CD4-positive, alpha-beta T cell (primary cell): ENCODE measurements around the gene SLC5A12. TPM values are rescaled to one million over a fixed set of nuclear protein-coding genes. Genes with fewer than 3 reads are reported as not detected.

Experiments used
- ATAC-seq: fragments of 200-7000 bp; cut with Tn5 transposase; one replicate; pipeline ENCODE4 v1.10.0; 2022; ENCODE audit warnings: mild to moderate bottlenecking; ENCODE audit not compliant: poor library complexity
- CTCF ChIA-PET: fragments of 350-600 bp; sonication (Branson Sonifier 250); formaldehyde crosslinking; loops from one replicate; lab custom pipeline; 2021; ENCODE audit warnings: antibody characterized with exemption, inconsistent platforms; lab: Charles Lee
- POLR2A ChIA-PET: fragments of 350-600 bp; sonication (Branson Sonifier 250); formaldehyde crosslinking; loops from one replicate; lab custom pipeline; 2021; ENCODE audit warnings: antibody characterized with exemption, inconsistent platforms; lab: Charles Lee
- DNase-seq, 14 experiments: peaks; one replicate each; pipeline ENCODE4 v3.0.0-alpha.2; 2013 to 2020; ENCODE audit warnings: mixed read lengths in 2 of 14
- H3K27ac ChIP-seq, 2 donors: one replicate each; pipeline versions ENCODE4 v1.5.1 to v1.7.0; 2013; ENCODE audit warnings: low read length in 2 of 2, low read depth in 1 of 2, mild to moderate bottlenecking in 1 of 2
- H3K27me3 ChIP-seq, 2 experiments: 1 replicate in 1 of 2; 2 replicates in 1 of 2; pipeline versions ENCODE4 v1.6.1 to v1.7.0; 2013; ENCODE audit warnings: low read length in 2 of 2, control low read depth in 1 of 2, mild to moderate bottlenecking in 1 of 2, moderate library complexity in 1 of 2; ENCODE audit not compliant: insufficient read depth in 2 of 2, control insufficient read depth in 1 of 2
- H3K36me3 ChIP-seq: one replicate; pipeline ENCODE4 v1.6.1; 2013; ENCODE audit warnings: low read length, control low read depth; ENCODE audit not compliant: insufficient read depth
- H3K4me1 ChIP-seq: one replicate; pipeline ENCODE4 v1.6.1; 2013; ENCODE audit warnings: low read length, control low read depth; ENCODE audit not compliant: insufficient read depth
- H3K4me3 ChIP-seq: one replicate; pipeline ENCODE4 v1.5.1; 2013; ENCODE audit warnings: mild to moderate bottlenecking, low read length, moderate library complexity
- H3K9me3 ChIP-seq, 2 experiments: 1 replicate in 1 of 2; 2 replicates in 1 of 2; pipeline versions ENCODE4 v1.6.1 to v1.7.0; 2013; ENCODE audit warnings: low read length in 2 of 2, mild to moderate bottlenecking in 2 of 2, control low read depth in 1 of 2, moderate library complexity in 1 of 2; ENCODE audit not compliant: control insufficient read depth in 1 of 2, insufficient read depth in 1 of 2
- H3K27ac Mint-ChIP-seq: one replicate; pipeline ENCODE4 v1.8.0; 2020; ENCODE audit warnings: mixed read lengths
- H3K27me3 Mint-ChIP-seq: one replicate; pipeline ENCODE4 v1.8.0; 2021; ENCODE audit warnings: mixed read lengths
- H3K36me3 Mint-ChIP-seq: one replicate; pipeline ENCODE4 v1.8.0; 2021; ENCODE audit warnings: low read depth, mixed read lengths
- H3K4me1 Mint-ChIP-seq: one replicate; pipeline ENCODE4 v1.8.0; 2021; ENCODE audit warnings: low read depth, mixed read lengths
- H3K4me3 Mint-ChIP-seq: one replicate; pipeline ENCODE4 v1.8.0; 2020; ENCODE audit warnings: mild to moderate bottlenecking, mixed read lengths
- H3K9me3 Mint-ChIP-seq: one replicate; pipeline ENCODE4 v1.8.0; 2020; ENCODE audit warnings: mixed read lengths
- CTCF ChIP-seq: fragments of 200-600 bp; IDR thresholded peaks from one replicate; pipeline ENCODE4 v1.8.0; 2022; ENCODE audit warnings: antibody characterized with exemption, mild to moderate bottlenecking
- intact Hi-C, 2 experiments: fragments of 100-400 bp; cut with DNase I in 1 of 2; cut with micrococcal nuclease in 1 of 2; formaldehyde crosslinking; loops; one replicate each; pipeline versions ENCODE4 v1.15.1 to v1.9.0; 2023 to 2025; cut with DNase I, micrococcal nuclease
- total RNA-seq, 174 experiments: library from RNA in 2 of 174; stranded (reverse) in 2 of 174; gene quantifications; one replicate each; pipeline ENCODE4 v1.2.3 and lab custom pipeline; 2021 to 2026

The SLC5A12 gene
- total RNA-seq, 2 experiments from 2014 or later, result not detected

GRCh38 chr11:26719998-26720397 lies 1.9 kb downstream of the SLC5A12 start:
- no peaks in the 10 kb centered on the region for H3K36me3 Mint-ChIP-seq
- peaks cover 7% of the 10 kb centered on the region for H3K9me3 Mint-ChIP-seq
- Histone ChIP-seq H3K4me3 (no peak overlapping the region), H3K27ac (no peak overlapping the region), H3K9me3 (peaks cover 0 to 12% of the 10 kb centered on the region in 2 experiments), H3K36me3 (no peaks in the 10 kb centered on the region), H3K4me1 (no peaks in the 10 kb centered on the region), H3K27me3 (no peaks in the 10 kb centered on the region)
- no peak for TF ChIP-seq CTCF
- CTCF ChIA-PET, result no interaction called here
- no peak for ATAC-seq
- no peak for DNase-seq
- no peaks in the 10 kb centered on the region for H3K27me3 Mint-ChIP-seq
- intact Hi-C loops, result no loop called here
- H3K4me1 Mint-ChIP-seq, result no peaks in the 10 kb centered on the region
- POLR2A ChIA-PET, result no interaction called here
- H3K27ac Mint-ChIP-seq, result no peak overlapping the region
- no peak overlapping the region for H3K4me3 Mint-ChIP-seq

GRCh38 chr11:26719289-26719973 lies 2.4 kb downstream of the SLC5A12 start:
- no peak for TF ChIP-seq CTCF
- ATAC-seq (no peak), DNase-seq (no peak)
- ChIA-PET CTCF (no interaction called here), POLR2A (no interaction called here)
- no peak overlapping the region for H3K27ac ChIP-seq
- no peak overlapping the region for H3K27ac Mint-ChIP-seq
- no peaks in the 10 kb centered on the region for H3K36me3 ChIP-seq
- H3K36me3 Mint-ChIP-seq, result no peaks in the 10 kb centered on the region
- peaks cover 0 to 8% of the 10 kb centered on the region in 2 experiments for H3K9me3 ChIP-seq
- no peaks in the 10 kb centered on the region for H3K27me3 Mint-ChIP-seq
- H3K4me3 ChIP-seq, result no peak overlapping the region
- intact Hi-C loops, result no loop called here
- no peaks in the 10 kb centered on the region for H3K27me3 ChIP-seq
- no peaks in the 10 kb centered on the region for H3K4me1 Mint-ChIP-seq
- no peaks in the 10 kb centered on the region for H3K4me1 ChIP-seq
- no peak overlapping the region for H3K4me3 Mint-ChIP-seq
- H3K9me3 Mint-ChIP-seq, result peaks cover 7% of the 10 kb centered on the region

- no peaks in the 10 kb centered on the region for H3K27me3 ChIP-seq
- no peaks in the 10 kb centered on the region for H3K4me1 Mint-ChIP-seq
- CTCF ChIA-PET, result interaction anchor here (1.3 kb wide), 1 partner anchor 11 kb away, joined by 3 read pairs; no protein-coding TSS in a partner anchor
These were observed 4.1 kb downstream of the SLC5A12 start for GRCh38 chr11:26717771-26718170.

More at GRCh38 chr11:26717771-26718170, 4.1 kb downstream of the SLC5A12 start:
- no peaks in the 10 kb centered on the region for H3K27me3 Mint-ChIP-seq
- H3K36me3 ChIP-seq, result no peaks in the 10 kb centered on the region
- no peak for DNase-seq
- peaks cover 7% of the 10 kb centered on the region for H3K9me3 Mint-ChIP-seq
- H3K4me1 ChIP-seq, result no peaks in the 10 kb centered on the region
- H3K36me3 Mint-ChIP-seq, result no peaks in the 10 kb centered on the region
- H3K27ac Mint-ChIP-seq, result no peak overlapping the region
- POLR2A ChIA-PET, result no interaction called here
- ATAC-seq, result no peak
- TF ChIP-seq CTCF, result no peak
- no peak overlapping the region for H3K4me3 Mint-ChIP-seq
- intact Hi-C loops, result no loop called here
- no peak overlapping the region for H3K4me3 ChIP-seq
- H3K9me3 ChIP-seq, result peaks cover 0 to 8% of the 10 kb centered on the region in 2 experiments
- H3K27ac ChIP-seq, result no peak overlapping the region
